SJCRH30 (cell line): ENCODE measurements around the gene MCC. TPM values are rescaled to one million over a fixed set of nuclear protein-coding genes. Genes with fewer than 3 reads are reported as not detected.

Experiments
- DNase-seq, 2 experiments: peaks; one replicate each; pipeline ENCODE4 v3.0.0-alpha.2; 2015 to 2020
- H3K27ac ChIP-seq: fragments of 250-450 bp; sonication (Bioruptor Pico); 2 replicates; pipeline ENCODE4 v1.5.1; 2020; ENCODE audit warnings: mild to moderate bottlenecking, moderate library complexity
- H3K27me3 ChIP-seq: fragments of 250-450 bp; sonication (Bioruptor Pico); 2 replicates; pipeline ENCODE4 v1.5.1; 2020; ENCODE audit warnings: mild to moderate bottlenecking, moderate library complexity
- H3K36me3 ChIP-seq: fragments of 250-450 bp; sonication (Bioruptor Pico); 2 replicates; pipeline ENCODE4 v1.5.1; 2020; ENCODE audit warnings: mild to moderate bottlenecking, moderate library complexity
- H3K4me1 ChIP-seq: fragments of 250-450 bp; sonication (Bioruptor Pico); 2 replicates; pipeline ENCODE4 v1.5.1; 2020; ENCODE audit warnings: mild to moderate bottlenecking, moderate library complexity
- H3K4me3 ChIP-seq: fragments of 250-450 bp; sonication (Bioruptor Pico); 2 replicates; pipeline ENCODE4 v1.5.1; 2020; ENCODE audit warnings: mild to moderate bottlenecking, moderate library complexity
- H3K9me3 ChIP-seq: fragments of 250-450 bp; sonication (Bioruptor Pico); replicated peaks from 2 replicates; pipeline ENCODE4 v1.5.1; 2020; ENCODE audit warnings: mild to moderate bottlenecking, moderate library complexity
- total RNA-seq: library from RNA; depleted of rRNA; stranded (reverse); fragments of >200 nt; shearing (Covaris generic); gene quantifications from 2 replicates; pipeline ENCODE4 v1.2.3, GENCODE V29; 2014

MCC gene
- total RNA-seq, 1 experiment from 2014 or later, result 26.6 TPM

DNA sequence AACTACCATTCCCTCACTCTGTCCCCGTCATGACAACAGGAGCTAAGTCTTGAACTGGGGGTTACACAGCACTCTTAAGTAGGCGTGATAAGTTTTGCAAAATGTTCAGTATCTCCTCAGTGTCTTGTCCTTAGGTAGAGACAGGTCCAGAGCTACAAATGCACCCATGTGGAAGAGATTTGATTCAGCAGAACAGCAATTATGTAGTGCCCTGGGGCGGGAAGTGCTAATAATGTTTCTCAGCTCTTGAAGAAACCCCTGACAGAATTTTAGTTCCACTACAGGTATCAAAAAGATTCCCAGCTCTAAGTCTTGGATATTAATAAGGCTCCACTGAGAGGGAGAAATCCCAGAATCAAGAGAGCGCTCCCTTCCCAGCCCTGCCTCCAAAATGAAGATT, 462.0 kb downstream of the MCC start:
- Histone ChIP-seq H3K4me1 (no peaks in the 10 kb centered on the region), H3K4me3 (no peak overlapping the region), H3K27me3 (no peaks in the 10 kb centered on the region), H3K27ac (no peak overlapping the region), H3K36me3 (peaks cover 33% of the 10 kb centered on the region), H3K9me3 (no peaks in the 10 kb centered on the region)
- no peak for DNase-seq

DNA sequence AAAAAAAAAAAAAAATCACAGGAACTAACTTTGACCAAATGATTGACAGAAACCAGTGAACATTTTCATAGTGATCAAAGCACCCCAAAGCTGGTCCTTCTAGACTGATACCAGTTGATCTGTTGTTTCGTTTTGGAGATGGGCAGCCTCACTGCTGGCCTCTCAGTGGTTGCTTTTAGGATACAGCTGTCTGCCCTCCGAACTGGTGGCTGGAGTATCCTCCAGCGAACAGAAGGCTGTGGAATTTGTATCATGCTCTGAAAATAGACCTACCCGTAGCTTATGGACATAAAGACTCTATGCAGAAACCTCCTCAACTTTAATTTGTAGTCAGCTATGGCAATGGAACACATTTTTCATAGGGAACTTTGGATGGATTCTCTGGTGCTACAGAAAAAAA, 462.7 kb downstream of the MCC start:
- H3K4me3 ChIP-seq, result no peak overlapping the region
- no peaks in the 10 kb centered on the region for H3K4me1 ChIP-seq
- DNase-seq, result no peak
- peaks cover 38% of the 10 kb centered on the region for H3K36me3 ChIP-seq
- no peak overlapping the region for H3K27ac ChIP-seq
- H3K27me3 ChIP-seq, result no peaks in the 10 kb centered on the region
- H3K9me3 ChIP-seq, result no peaks in the 10 kb centered on the region

DNA sequence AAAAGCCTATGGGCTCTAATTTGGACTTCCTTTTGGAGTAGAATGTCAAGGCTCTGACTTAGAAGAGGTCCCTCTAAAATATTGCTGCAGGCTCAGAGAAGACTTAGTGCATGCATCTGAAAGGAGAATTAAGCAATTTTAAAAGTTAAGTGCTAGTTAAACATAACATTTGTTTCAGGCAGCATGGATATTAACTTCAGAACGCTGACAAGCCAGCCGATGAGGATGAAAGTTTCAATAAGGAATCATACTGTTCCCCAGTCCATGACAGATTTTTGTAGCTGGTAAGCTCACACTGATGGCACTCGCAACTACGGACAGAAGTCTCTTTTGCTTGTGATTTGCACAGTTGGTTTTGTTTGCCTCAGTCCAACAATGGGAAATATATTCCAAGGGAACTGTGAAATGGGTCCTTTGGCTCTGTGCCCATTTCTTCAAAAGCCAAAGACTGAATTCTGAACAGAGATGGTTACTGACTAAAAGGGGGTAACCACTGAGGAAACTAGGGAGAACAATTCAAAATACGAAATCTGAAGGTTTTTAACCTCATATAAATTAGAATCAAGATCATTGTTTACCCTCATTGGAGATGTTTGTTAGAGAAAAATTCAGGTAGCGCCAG, 464.1 kb downstream of the MCC start:
- no peak overlapping the region for H3K27ac ChIP-seq
- H3K27me3 ChIP-seq, result no peaks in the 10 kb centered on the region
- DNase-seq, result no peak
- no peaks in the 10 kb centered on the region for H3K4me1 ChIP-seq
- H3K9me3 ChIP-seq, result no peaks in the 10 kb centered on the region
- H3K4me3 ChIP-seq, result no peak overlapping the region
- H3K36me3 ChIP-seq, result peaks cover 46% of the 10 kb centered on the region

DNA sequence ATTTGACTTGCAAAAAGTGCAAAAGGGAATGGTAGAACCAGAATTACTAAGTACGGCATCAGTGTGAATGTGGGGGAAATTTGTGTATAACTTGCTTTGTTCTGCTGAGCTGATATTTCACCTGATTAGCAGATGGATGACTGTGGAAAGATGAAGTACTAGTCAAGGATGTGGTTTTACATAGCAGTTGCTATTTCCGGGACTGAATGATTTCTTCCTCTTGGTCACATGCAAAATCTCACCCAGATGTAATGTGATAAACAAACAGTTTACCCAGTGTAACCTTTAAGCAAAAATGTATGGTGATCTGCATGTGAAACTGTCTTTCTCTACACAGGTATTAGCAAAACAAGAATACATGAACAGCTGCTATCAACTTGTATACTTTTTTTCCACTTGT, 465.6 kb downstream of the MCC start:
- no peak for DNase-seq
- Histone ChIP-seq H3K4me1 (no peaks in the 10 kb centered on the region), H3K36me3 (peaks cover 48% of the 10 kb centered on the region), H3K9me3 (no peaks in the 10 kb centered on the region), H3K27ac (no peak overlapping the region), H3K27me3 (no peaks in the 10 kb centered on the region), H3K4me3 (no peak overlapping the region)

DNA sequence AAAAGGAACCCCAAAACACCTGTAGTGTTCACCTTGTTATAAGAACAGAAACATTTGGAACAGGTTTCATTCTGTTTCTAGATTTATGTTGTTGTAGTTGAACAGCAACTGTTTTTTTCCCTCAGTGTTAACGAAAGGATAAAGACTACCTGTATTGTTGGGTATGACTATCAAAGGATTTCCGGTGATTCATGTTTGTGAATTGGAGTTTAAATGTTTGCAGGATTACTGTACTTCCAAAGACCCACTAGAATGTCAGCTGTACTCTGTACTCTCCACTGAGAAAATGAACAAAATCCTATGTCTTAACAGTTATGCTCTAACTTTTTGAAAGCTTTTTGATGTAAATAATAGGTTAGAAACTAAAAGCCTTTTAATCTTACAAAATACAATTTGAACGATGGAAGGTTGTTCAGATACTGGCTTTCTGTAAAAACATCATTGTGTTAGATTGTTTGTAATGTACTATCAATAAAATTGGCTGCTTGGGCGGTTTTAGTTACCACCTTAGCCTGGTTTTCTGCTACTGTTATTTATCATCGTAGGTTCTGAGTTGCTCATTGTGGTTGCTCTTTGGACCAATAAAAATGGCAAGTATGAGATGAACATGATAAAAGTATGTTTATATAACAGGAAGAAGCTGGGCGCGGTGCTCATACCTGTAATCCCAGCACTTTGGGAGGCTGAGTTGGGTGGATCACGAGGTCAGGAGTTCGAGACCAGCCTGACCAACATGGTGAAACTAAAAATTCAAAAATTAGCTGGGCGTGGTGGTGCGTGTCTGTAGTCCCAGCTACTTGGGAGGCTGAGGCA, 467.6 kb downstream of the MCC start:
- H3K36me3 ChIP-seq, result peaks cover 45% of the 10 kb centered on the region
- no peaks in the 10 kb centered on the region for H3K9me3 ChIP-seq
- H3K4me1 ChIP-seq, result no peaks in the 10 kb centered on the region
- no peak overlapping the region for H3K4me3 ChIP-seq
- no peaks in the 10 kb centered on the region for H3K27me3 ChIP-seq
- DNase-seq, result no peak
- no peak overlapping the region for H3K27ac ChIP-seq

DNA sequence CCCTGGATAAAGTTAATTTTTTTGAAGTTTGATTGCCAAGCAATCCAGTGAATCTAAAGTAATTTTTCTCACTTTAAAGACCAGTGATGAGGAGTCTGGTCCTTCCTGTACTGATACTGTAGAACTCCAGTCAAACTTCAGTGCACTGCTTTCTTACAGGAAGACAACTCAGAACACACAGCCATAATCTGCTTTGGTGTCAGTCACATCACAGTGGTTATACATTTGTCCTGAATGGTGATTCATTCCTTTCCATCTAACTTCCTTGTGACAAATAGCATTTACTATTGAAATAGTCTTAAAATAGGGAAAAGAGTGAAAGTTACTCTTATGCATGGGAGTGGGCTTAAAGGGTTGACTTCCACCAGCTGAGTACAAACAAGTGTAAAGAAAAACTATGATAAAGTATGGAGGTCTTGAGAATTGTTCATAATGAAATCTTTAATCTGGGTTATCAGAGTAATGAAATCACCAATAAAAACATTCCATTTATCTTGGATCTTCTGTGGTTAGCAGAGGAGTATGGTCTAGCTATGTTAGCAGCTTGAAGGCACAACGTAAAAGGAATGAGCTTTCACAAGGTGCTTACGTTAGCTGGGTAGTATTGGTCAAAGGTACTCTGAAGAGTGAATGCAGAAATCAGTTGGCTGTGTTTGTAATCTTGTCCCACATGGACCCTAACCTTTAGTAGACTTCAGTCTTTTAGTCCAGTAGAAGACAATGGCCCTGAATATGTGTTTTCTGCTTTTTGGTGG, 470.2 kb downstream of the MCC start:
- Histone ChIP-seq H3K9me3 (no peaks in the 10 kb centered on the region), H3K4me1 (no peaks in the 10 kb centered on the region), H3K36me3 (peaks cover 51% of the 10 kb centered on the region), H3K4me3 (no peak overlapping the region), H3K27ac (no peak overlapping the region), H3K27me3 (no peaks in the 10 kb centered on the region)
- DNase-seq, result no peak

DNA sequence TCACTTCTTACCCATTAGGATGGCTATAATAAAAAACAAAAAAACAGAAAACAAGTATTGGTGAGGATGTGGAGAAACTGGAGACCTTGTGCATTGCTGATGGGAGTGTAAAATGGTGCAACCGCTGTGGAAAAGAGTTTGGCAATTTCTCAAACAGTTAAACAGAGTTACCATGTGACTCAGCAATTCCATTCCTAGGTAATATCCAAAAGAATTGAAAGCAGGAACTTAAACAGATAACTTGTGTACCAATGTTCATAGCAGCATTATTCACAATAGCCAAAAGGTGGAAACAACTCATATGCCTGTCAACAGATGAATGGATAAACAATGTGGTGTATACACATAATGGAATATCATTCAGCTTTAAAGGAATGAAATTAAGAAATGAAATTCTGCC, 482.8 kb downstream of the MCC start:
- no peaks in the 10 kb centered on the region for H3K9me3 ChIP-seq
- peaks cover 63% of the 10 kb centered on the region for H3K36me3 ChIP-seq
- DNase-seq, result no peak
- no peak overlapping the region for H3K27ac ChIP-seq
- no peaks in the 10 kb centered on the region for H3K27me3 ChIP-seq
- no peaks in the 10 kb centered on the region for H3K4me1 ChIP-seq
- H3K4me3 ChIP-seq, result no peak overlapping the region

DNA sequence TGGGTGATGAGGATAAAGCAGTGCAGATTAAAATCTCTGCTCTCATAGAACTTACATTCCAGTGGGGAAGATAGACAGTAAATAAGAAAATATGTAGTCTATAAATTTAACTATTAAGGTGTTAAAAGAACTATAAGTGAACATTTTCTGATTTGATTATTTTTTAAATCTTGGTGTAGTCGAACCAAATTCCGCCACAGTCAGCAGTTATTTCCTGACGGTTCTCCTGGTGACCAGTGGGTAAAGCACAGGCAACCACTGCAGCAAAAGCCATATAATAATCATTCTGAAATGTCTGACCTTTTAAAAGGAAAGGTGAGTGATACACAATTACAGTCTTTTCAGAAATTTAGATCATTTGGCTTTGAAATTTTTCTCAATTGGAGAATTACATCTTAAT, 484.5 kb downstream of the MCC start:
- Histone ChIP-seq H3K4me3 (no peak overlapping the region), H3K27ac (no peak overlapping the region), H3K4me1 (no peaks in the 10 kb centered on the region), H3K36me3 (peaks cover 60% of the 10 kb centered on the region), H3K27me3 (no peaks in the 10 kb centered on the region), H3K9me3 (no peaks in the 10 kb centered on the region)
- no peak for DNase-seq

DNA sequence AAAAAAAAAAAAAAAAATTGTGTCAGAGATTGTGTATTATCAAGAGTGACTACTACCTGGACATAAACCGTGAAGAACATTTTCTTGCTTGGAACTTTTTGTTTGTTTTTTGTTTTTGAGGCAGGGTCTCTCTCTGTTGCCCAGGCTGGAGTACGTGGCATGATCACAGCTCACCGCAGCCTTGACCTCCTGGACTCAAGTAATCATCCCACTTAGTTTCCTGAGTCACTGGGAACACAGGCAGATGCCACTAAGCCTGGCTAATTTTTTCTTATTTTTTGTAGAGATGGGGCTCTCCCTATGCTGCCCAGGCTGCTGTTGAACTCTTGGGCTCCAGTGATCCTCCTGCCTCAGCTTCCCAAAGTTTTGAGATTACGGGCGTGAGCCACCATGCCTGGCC, 485.8 kb downstream of the MCC start:
- Histone ChIP-seq H3K36me3 (peaks cover 66% of the 10 kb centered on the region), H3K27ac (no peak overlapping the region)

DNA sequence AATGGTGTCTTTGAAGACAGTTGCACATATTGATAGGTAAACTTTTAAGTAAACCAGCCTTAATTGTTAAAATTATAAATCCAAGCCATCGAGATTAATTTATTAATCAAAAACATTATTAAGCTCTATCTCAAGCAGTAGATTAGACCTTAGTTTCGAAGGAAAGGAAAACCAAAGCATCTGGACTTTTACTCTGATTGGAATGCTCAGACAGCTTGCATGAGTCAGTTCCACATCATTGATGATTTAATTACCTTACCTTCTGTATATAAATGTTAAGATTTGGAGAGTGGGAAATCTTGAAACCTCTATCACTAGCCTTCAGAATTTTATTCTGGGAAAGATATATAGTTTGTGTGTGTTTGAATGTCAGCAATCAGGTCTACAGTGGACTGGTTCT, 487.8 kb downstream of the MCC start:
- Histone ChIP-seq H3K27ac (no peak overlapping the region), H3K9me3 (no peaks in the 10 kb centered on the region), H3K4me3 (no peak overlapping the region), H3K27me3 (no peaks in the 10 kb centered on the region), H3K4me1 (peaks cover 3% of the 10 kb centered on the region; the same call in 1 of the 2 replicates), H3K36me3 (peaks cover 57% of the 10 kb centered on the region)
- no peak for DNase-seq

More for the DNA sequence above, 485.8 kb downstream of the MCC start:
- no peaks in the 10 kb centered on the region for H3K27me3 ChIP-seq
- H3K9me3 ChIP-seq, result no peaks in the 10 kb centered on the region
- H3K4me3 ChIP-seq, result no peak overlapping the region
- DNase-seq, result no peak
- no peaks in the 10 kb centered on the region for H3K4me1 ChIP-seq

DNA sequence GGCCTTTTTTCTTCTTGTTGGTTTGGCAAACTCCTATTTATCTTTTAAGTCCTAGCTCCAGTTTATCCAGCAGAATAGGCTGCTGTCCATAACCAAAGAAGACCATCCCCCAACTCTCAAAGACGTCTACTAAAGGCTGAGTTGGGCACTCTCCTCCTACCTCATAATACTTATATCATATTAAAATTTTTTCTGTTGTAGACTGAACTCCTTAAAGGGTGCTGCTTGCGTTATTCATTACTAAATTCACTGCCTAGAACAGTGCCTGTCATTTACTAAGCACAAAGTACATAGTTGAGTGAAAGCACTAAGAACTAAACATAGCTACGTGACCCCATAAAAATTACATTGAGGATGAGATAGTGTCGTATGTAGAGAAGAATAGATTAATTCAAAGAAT, 490.0 kb downstream of the MCC start:
- H3K27me3 ChIP-seq, result no peaks in the 10 kb centered on the region
- H3K4me3 ChIP-seq, result no peak overlapping the region
- peaks cover 47% of the 10 kb centered on the region for H3K36me3 ChIP-seq
- DNase-seq, result no peak
- H3K9me3 ChIP-seq, result no peaks in the 10 kb centered on the region
- H3K27ac ChIP-seq, result no peak overlapping the region
- peaks cover 3% of the 10 kb centered on the region; the same call in 1 of the 2 replicates for H3K4me1 ChIP-seq

DNA sequence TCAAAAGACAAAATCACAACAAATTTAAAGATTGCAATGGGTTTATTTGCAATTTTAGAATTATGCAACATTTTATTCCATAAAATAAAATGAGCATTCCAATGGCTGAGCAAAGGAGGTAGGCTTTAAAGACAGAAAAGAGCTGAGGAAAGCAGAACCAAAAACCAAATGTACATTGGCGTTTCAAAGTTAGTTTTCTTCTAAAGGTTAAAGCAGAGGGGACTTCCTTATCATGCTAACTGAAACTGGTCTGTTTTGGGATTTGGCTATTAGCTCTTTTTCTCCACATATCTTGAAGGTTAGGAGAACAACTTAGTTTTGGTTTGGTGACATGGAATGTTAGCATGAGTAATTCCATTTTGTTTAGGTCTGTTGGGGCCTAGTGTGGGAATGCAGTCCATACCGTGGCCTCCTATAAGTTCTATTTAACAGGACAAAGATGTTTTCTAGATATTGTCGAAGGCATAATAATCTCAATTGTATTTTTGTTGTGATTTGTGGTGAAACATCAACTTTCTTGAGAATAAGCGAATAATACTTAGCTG, 491.4 kb downstream of the MCC start:
- H3K4me1 ChIP-seq, result peaks cover 3% of the 10 kb centered on the region; the same call in 1 of the 2 replicates
- no peaks in the 10 kb centered on the region for H3K27me3 ChIP-seq
- H3K9me3 ChIP-seq, result no peaks in the 10 kb centered on the region
- H3K4me3 ChIP-seq, result no peak overlapping the region
- peaks cover 40% of the 10 kb centered on the region for H3K36me3 ChIP-seq
- DNase-seq, result no peak
- H3K27ac ChIP-seq, result no peak overlapping the region

DNA sequence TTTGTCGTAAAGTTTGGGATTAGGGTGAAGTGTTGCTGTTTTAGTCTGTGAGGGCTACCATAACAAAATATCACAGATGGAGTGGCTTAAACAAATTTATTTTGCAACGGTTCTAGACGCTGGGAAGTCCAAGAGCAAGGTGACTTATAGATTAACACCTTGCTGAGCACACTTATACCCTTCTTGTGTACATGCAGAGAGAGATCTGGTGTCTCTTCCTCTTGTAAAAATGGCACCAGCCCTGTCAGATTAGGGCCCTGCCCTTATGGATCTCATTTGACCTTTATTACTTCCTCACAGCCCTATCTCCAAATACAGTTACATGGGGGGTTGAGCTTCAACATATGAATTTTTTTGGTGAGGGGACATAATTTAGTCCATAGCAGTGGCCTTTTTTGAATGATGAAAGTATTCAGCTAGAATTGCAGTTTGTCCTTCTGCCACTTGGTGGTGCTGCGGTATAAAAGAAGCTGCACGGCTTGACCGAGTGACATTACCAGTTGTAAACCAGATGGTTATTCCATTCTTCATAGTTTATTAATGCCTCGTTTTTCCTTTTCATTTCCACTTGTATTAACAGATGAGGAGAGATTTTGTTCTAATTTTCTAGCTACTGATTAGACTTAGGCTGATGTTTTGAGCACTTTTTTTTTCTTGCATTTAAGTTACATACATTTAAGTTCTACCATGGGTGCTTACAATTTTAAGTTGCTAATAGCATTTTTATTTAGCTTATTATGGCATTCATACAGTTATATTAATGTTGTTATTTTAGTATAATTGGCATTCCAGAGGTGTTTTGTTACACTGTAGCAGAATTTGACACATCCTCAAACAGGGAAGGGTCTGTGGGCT, 492.3 kb downstream of the MCC start:
- H3K36me3 ChIP-seq, result peaks cover 31% of the 10 kb centered on the region
- H3K9me3 ChIP-seq, result no peaks in the 10 kb centered on the region
- H3K27ac ChIP-seq, result no peak overlapping the region
- no peak overlapping the region for H3K4me3 ChIP-seq
- no peaks in the 10 kb centered on the region for H3K27me3 ChIP-seq
- peak; percentile 55 to 86 for DNase-seq
- peaks cover 3% of the 10 kb centered on the region; the same call in 1 of the 2 replicates for H3K4me1 ChIP-seq

DNA sequence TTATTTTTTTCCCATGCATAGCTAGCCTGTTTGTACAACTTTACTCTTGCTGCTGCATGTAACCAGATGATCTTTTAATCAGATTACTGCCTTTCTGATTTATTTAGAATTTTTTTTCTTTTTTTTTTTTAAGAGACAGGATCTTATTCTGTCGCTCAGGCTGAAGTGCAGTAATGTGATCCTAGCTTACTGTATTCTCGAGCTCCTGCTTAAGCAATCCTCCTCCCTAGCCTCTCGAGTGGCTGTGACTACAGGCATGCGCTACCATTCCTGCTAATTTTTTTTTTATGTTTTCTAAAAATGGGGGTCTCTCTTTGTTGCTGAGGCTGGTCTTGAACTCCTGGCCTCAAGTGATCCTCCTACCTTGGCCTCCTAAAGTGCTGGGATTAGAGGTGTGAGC, 502.0 kb downstream of the MCC start:
- Histone ChIP-seq H3K4me1 (peaks cover 7% of the 10 kb centered on the region), H3K27me3 (no peaks in the 10 kb centered on the region), H3K36me3 (peaks cover 22% of the 10 kb centered on the region), H3K4me3 (no peak overlapping the region), H3K9me3 (no peaks in the 10 kb centered on the region), H3K27ac (no peak overlapping the region)
- DNase-seq, result no peak
